Measurements from ENCODE around the gene GALNT3.

The GALNT3 gene

DNA sequence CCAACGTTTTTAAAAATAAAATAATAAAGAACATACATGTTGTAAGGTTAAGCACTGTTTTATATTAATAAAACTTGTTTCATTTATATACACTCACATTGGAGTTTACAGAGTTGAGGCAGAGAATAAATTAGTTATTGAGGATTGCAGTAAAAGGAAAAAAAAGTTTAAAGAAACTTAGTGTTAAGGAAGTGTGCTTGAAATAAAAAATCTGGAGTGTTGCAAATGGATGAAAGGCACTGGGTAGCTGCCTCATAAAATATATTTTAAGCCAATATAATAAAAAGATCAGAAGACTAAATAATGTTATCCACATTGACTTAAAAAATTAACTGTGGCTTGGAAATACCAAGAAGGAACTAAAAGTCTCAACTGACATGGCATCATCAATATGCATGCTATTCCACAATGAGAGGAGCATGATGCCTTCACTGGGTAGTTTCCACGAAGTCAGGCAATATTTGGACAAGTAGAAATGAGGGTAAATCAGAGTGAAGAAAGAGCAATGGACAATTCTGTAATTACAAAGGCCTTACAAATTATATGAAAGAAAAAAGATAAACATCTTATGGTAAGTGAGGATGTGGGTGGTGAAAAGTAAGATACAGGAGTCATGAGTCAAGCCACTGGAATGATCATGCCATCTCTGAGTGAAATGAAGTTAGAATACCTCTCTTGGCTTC lies 2.5 kb downstream of the GALNT3 start:
- H3K4me3 ChIP-seq (ENCODE audit: low read depth, low read length): no peak overlapping the region
- TF ChIP-seq, protein P1, sequence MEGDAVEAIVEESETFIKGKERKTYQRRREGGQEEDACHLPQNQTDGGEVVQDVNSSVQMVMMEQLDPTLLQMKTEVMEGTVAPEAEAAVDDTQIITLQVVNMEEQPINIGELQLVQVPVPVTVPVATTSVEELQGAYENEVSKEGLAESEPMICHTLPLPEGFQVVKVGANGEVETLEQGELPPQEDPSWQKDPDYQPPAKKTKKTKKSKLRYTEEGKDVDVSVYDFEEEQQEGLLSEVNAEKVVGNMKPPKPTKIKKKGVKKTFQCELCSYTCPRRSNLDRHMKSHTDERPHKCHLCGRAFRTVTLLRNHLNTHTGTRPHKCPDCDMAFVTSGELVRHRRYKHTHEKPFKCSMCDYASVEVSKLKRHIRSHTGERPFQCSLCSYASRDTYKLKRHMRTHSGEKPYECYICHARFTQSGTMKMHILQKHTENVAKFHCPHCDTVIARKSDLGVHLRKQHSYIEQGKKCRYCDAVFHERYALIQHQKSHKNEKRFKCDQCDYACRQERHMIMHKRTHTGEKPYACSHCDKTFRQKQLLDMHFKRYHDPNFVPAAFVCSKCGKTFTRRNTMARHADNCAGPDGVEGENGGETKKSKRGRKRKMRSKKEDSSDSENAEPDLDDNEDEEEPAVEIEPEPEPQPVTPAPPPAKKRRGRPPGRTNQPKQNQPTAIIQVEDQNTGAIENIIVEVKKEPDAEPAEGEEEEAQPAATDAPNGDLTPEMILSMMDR (IDR thresholded peaks at IDR 0.05; ENCODE audit: borderline replicate concordance, insufficient read depth, low read depth, low read length): no peak

DNA sequence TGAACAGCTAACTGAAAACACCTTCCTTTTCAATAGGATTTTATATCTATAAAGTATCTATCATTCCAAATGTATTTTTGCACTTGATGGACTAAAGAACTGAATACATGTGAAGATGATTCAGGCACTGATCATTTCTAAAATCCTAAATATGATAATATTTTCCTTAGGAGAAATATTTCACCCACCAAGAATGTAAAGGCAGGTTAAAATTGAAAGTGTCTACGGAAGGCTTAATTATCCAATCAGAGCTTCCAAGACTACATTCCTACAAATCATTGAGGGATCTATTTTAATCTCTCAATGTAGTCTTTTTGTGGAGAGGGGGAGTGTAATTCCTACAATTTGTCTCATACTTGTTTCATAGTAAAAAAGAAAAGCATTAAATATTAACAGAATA lies 3.6 kb downstream of the GALNT3 start:
- no peak overlapping the region for H3K4me3 ChIP-seq (ENCODE audit: low read depth, low read length)
- TF ChIP-seq, protein P1 (IDR thresholded peaks at IDR 0.05; ENCODE audit: borderline replicate concordance, insufficient read depth, low read depth, low read length): no peak

DNA sequence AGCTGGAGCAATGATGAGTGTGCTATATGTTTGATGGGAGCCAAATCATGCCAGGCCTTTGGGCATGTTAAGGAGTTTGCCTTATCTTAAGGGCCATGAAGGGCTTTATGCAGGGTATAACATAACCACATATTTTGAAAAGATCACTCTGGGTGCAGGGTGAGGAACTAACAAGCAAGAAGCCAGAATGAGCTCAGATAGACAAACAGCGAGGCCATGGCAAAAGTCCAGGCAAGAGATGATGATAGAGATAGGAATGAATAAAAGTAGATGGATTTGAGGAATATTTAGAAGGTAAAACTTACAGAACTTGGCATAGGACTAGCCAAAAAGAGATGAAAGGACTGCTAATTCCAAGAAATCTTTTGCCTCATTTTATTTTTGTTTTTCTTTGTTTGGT lies 6.7 kb downstream of the GALNT3 start:
- TF ChIP-seq, protein P1 (IDR thresholded peaks at IDR 0.05; ENCODE audit: borderline replicate concordance, insufficient read depth, low read depth, low read length): no peak
- H3K4me3 ChIP-seq (ENCODE audit: low read depth, low read length): no peak overlapping the region

DNA sequence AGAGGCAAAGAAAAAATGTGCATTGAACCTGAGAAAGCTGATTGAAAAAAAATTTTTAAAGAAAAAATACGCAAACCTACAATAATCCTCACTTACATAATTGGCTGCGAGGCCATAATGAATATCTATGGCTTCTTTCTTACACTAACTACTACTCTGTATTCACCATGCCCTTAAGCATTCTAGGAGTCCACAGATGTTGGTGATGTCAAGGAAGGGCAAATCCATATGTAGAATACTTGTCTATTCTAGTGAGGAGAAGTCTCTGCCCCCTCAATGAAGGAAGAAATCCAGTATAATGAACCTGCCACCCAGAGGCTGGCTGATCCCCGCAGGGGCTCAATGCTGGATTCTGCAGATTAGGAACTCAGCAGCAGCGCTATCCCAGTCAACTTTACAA lies 14.3 kb downstream of the GALNT3 start:
- TF ChIP-seq, protein P1 (IDR thresholded peaks at IDR 0.05; ENCODE audit: borderline replicate concordance, insufficient read depth, low read depth, low read length): no peak
- H3K4me3 ChIP-seq (ENCODE audit: low read depth, low read length): no peak overlapping the region

DNA sequence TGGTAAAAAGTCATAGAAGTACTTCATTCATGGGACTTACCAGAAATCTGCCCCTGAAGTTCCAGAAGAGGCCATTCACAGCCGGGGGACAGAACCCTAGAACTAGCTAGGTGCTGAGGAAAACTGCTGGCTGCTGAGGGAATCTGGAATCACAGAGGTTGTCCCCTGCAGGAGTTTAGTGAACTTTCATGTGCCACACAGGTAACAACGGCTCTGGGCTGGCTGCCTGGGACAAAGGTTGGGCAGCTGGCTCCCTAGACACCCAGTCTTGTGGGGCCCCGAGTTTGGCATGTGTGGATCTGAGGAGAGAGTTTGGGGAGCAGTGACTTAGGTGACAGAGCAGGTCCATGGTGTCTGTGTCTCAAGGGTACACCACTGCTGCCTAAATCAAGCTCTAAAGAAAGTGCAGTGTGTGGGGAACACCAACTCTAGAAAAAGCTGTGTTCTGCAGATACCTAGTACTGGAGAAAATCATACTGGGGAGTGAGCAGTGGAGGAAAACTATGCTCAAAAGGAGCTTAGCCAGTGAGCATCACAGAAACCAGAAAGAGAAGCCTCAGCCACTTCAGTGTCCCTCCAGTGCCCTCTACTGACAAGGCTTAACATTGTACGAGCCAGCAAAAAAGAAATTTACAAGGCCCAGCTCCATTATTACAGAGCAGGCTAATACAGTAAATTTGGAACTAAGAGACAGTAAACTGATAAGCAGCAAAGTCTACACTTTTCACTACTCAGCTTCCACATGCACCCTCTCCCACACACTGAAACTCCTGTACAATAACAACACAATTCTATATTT lies 15.2 kb downstream of the GALNT3 start:
- no peak overlapping the region for H3K4me3 ChIP-seq (ENCODE audit: low read depth, low read length)
- TF ChIP-seq, protein P1 (IDR thresholded peaks at IDR 0.05; ENCODE audit: borderline replicate concordance, insufficient read depth, low read depth, low read length): peak; percentile 43; the same call in 1 of the 2 replicates

DNA sequence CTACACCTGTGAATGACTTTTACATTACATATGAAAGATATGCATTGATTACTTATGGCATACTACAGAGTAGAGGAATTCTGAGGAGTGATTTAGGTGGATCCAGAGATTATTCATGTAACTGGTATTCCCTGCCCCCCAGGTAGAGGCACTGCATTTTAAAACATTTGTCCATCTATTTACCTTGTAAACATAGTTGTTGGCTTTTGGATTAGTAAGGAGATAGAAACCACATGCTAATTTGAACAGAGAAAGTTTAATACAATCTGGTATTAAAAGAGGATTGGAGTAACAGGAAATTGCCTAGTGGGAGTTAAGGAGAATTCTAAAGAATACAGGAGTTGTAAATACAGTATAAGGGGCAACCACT lies 15.9 kb downstream of the GALNT3 start:
- TF ChIP-seq, protein P1 (IDR thresholded peaks at IDR 0.05; ENCODE audit: borderline replicate concordance, insufficient read depth, low read depth, low read length): no peak
- H3K4me3 ChIP-seq (ENCODE audit: low read depth, low read length): no peak overlapping the region
